OCI-M2 (cell line): ENCODE results near the gene ZDHHC6.
"Not testable (repeated sequence)": the region's sequence is repeated elsewhere in the genome, so short reads cannot be mapped to it uniquely, and the experiment has no call there.

Source experiments
- DNase-seq: peaks from one replicate; lab custom pipeline; 2025; ENCODE audit not compliant: unreplicated experiment; lab: John Stamatoyannopoulos, UW

The ZDHHC6 gene

DNA sequence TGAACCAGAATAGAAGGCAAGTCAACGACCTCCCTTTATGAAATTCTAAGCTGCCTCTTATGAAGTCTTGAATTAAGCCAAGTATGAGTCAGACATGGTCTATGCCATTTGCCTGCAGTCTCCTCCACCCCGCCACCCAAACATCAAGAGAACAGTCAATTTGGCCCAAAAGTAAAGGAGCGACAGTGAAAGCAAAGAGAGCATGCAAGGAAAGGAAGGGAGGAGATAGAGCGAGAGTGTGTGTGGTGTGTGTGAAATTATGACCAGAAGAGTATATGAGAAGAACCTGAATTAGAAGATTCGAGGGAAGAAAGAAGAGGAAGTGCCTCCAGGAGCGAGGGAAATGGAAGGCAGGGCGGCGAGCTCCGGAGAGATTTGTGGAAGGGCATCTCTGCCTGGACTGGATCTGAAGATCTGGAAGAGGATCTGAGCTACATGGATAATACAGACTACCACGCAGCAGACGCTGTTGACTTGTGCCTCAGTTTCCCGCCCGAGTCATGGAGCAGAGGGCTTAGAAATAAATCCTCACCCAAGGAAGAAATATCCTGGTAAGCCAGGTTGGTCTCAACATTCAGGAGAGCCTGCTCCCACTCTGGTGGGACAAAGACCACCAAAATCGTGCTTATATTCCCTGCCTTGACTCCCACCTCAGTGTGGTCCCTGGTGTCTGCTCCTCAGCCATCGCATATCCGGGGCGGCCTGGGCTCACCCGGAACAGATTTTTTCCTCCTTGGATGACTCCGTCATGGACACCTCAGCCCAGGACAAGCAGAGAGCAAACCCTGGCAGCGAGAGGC lies 459 bp downstream of the ZDHHC6 start:
- no peak for DNase-seq

DNA sequence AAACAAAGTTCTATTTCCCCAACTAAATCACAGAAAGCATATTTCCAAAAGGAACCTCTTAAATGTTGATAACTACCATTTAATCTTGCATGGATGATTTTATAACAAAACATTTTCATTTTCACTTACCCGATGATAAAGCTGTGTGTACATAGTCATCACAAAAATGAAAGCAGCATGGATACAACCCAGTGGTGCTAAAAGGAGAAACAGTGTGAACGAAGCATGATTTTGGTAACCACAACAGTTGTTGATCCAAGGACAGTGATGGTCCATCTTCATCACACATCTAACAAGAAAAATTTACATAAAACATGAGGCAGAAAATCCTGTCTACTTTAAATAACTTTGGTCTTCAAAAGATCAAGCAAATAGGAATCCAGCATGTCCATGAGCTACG lies 4.7 kb downstream of the ZDHHC6 start:
- no peak for DNase-seq

DNA sequence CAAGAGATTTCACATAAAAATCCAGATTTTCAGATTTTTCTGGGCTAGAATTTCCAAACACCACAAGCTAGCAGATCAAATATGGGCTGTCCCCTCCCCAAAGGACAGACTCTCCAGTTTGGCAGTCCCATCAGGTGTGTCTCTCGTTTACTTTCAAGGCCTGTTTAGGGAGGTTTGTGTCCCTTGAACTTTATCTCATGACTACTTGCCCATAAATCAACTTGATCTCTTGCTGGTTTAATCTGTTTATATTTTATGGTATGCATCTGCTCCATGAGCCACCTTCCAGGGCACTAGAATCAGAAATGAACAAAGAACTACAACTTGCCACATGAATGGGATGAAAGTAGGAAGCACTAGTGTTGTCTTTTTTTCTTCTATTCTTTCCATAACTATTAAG lies 5.2 kb downstream of the ZDHHC6 start:
- no peak for DNase-seq

DNA sequence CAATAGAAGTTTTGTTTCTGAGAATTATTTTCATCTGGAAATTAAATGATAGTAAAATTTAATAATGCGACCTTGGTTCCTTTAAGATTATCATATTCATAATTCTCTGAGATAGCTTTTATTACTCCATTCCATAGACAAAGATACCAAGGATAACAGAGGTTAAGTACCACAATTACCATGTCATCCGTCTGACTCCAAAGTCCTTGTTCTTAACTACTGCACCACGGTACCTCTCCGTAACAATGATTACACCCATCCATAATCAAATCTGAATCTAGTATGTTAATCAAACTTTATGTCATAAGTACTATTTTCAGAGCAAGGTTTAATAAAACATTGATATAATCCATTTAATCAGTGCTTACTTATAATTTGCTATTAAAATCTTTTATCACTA lies 8.4 kb downstream of the ZDHHC6 start:
- no peak for DNase-seq

DNA sequence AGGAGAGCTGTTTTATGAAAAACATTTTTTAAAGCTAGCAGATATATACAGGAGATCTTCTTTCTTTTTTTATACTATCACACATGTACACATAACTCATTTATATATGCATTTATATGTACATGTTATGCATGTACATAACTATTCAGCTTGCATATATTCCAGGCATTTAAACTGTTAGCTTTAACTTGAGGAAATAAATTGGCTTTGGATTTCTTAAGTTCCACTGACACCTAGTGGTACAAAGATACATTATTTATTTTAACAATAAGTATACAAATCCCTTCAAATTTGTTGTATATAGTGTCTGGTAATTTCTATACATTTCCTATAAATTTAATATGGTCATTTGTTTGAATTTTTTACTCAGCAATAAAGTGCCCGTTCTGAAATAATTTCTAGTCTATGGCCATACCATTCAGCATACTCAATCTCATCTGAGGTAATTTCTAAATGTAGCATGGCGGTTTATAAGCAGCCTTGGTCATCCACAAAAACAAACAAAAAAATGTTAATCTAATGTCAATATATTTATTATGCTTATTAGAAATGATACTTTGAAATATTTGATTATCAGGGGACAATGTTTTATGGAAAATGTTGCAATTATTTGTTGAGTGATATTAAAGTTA lies 11.6 kb downstream of the ZDHHC6 start:
- DNase-seq: no peak

DNA sequence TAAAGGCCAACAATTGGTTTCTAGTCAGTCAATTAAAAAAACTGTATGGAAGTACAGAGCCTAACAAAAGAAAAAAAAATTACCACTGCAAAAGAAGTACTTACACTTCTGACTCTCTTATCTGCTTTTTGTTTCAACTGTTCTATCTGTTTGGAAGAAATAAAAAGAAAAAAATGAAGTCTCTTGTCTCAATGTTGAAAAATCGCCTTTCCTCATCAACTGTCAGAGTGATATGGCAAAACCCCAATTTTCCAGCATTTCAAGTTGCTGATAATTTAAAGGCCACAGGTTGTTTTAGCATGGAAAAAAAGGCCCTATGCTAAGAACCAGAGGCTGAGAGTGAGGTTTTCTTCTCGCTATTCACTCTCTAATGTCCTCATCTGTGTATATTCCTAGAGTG lies 13.6 kb downstream of the ZDHHC6 start:
- no peak for DNase-seq

DNA sequence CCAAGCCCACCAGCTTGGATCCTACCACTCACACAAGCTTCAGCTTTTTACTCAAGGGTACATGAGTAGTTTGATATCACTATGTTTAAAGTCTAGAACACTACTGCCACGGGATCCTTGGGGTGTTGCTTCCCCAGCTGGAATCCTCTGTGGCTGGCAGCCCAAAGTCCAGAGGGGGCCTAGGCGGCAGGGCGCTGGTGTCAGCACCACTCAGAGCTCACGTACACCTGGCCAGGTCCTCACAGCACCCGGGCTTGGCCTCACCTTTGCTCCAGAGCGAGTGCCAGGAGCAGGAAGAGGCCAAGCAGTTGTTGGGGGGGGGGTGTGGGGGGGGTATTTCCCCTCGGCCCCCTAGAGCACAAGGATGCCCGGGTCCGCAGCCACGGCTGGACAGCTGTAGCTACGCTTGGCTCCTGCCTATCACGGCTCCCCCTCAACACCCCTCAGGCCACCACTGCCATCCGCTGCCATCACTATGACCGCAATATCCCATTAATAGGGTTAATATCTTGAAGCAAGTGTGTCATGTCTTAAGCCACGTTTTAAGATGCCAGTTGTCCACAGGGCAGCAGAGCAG lies 17.0 kb downstream of the ZDHHC6 start:
- DNase-seq: no peak

DNA sequence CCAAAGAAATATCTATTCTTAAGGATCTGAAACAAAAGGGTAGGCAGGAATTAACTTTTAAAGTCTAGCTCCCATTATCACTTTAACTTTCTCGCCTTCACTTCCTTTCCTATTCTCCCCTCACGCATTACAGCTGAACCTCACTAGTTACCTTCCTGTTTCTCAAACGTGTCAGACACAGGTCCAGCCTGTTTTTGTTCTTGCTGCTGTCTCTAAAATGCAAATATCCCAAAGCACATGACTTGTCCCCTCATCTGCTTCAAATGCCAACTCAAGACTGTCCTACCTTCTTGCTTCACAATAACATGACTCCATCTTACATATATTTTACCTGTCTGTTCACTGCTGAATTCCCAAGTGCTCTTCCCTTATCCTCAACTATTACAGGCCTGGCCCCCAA lies 17.6 kb downstream of the ZDHHC6 start:
- no peak for DNase-seq

DNA sequence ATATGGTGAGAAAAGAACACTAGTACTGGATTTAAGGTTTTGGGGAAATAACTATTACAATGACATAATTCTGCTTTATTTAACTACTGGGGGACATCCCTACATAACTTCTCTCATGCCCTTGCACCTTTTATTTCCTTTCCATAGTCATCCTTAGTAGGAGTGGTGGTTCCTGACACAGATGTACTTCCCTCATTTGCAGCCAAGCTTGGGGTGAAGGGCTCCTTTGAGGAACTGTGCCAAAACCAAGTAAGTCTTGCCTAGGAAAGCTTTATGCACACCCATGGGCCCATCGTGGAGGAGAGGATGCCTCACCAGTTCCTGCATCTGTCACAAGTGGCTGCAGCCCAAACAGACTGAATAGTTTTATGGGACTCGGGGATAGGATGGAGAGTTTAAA lies 20.6 kb downstream of the ZDHHC6 start:
- no peak for DNase-seq

DNA sequence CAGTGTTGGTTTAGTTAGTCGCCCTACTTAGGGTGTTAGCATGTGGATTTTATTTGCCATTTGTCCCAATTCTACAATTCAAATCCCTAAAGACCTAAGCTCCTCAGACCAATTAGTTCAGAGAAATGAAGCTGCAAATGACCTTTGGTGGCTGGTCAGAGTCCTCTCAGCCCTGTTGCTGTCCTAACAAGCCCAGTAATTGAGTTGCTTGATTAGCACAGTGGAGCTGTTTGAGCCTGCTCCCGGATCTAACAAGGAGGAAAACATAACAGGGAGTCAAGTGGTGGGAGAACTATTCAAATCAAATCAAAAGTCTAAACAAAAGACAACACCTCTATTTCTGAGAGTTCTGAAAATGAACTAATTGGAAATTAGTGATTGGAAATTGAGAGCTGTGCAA lies 22.1 kb downstream of the ZDHHC6 start:
- DNase-seq: no peak

DNA sequence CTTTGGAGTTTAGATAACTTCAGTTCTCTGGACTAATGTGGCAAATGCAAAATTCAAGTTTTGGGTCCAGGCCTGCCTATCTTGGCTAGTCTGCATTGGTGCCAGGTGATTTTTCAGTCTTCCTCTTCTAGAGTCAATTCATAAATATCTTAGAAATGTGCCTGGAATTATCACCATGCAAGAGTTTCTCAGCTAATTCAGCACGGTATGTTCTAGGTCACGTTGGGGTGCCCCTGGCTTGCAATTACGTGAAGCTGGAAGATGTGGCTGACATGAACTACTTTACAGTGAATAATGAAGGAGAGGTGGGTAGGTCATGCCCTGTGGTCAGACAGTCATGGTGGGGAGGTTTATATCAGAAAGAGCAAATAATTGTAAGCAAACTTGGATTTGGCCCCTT lies 25.0 kb downstream of the ZDHHC6 start:
- DNase-seq: no peak

DNA sequence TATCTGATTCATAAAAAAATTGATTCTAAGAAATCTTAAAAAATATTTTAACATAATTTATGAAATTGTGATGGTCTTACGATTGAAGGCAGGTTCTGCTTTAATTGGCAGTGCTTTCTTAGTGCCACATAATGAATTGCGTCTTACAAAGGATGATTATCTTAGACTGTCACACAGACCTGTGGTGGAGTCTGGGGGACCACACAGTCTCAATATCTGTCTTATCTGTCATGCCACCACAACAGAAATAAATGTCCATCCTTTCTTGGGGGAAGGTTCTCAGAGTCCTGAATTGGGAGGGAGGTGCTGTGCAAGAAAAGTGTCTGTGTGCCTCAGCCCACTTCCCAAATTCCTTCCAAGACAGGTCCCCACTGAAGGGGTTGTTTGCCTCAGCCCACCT lies 34.0 kb downstream of the ZDHHC6 start:
- DNase-seq: no peak

DNA sequence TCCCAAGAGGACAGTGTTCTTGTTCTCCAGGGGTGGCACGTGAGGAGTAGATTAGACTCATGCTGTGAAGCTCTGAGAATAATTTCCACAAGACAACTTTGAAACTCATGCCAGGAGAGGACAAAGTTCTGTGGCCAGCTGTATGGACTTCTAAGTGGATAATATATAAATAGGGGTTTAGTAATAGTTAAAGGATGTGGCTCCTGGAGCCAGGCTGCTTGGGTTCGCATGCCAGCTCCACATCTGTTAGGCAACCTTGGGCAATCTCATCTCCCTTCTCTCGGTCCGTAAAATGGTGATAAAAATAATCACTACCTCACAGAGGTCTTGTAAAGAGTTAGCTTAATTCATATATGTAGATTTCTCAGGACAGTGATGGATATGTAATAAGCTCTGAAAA lies 37.0 kb downstream of the ZDHHC6 start:
- no peak for DNase-seq

DNA sequence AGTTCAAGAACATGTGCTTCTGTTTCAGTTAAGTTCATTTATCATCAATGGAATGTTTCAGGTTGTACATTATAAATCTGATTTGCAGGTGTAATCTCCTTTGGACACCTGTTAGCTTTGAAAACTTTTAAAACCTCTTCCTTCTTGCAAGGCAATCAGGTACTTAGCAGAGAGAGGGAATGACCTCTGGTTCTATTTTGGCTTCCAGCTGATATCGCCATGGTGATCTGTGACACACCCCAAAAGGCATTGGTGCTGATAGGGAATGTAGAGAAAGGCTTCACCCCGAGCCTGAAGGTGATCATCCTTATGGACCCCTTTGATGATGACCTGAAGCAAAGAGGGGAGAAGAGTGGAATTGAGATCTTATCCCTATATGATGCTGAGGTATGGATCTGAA lies 37.4 kb downstream of the ZDHHC6 start:
- no peak for DNase-seq

DNA sequence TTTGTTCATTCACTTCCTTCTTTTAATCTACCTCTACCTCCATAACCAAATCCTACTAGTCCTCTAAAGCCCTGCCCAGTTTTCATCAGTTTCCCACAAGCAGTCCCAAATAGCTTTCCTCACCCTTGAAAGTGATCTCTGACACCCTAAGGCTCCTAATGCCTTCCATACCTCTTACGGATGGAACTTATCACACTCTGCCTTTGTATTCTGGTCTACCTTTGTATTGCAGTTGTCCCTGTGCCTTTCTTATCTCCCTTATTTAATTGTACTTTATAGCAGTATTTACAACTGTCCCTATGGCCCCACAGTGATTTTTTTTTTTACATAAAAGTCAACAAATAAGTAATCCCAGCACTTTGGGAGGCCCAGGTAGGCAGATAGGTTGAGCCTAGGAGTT lies 39.0 kb downstream of the ZDHHC6 start:
- no peak for DNase-seq

DNA sequence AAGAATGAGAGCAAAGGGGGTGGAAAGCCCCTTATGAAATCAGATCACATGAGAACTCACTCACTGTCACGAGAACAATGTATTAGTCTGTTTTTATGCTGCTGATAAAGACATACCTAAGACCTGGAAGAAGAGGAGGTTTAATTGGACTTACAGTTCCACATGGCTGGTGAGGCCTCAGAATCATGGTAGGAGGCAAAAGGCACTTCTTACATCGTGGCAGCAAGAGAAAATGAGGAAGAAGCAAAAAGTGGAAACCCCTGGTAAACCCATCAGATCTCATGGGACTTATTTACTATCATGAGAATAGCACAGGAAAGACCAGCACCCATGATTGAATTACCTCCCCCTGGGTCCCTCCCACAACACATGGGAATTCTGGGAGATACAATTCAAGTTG lies 39.9 kb downstream of the ZDHHC6 start:
- DNase-seq: not testable (repeated sequence)

DNA sequence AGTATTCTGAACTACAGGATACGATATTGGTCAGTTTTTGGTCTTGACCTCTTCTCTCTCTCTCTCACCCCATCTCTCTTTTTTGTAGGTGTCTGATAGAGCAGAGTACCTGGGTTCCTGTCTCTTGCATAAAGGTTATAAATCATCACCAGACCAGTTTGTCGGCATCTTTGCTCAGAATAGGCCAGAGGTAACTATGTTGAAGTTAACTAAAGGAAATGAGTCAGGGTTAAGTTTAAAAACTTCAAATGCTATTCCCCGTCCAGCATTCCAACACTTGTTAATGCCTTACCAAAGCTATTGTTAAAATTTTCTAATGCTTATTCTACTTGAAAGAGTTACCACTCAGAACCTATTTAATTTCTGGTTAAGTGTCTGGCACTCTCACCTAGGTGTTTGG lies 42.1 kb downstream of the ZDHHC6 start:
- DNase-seq: no peak

DNA sequence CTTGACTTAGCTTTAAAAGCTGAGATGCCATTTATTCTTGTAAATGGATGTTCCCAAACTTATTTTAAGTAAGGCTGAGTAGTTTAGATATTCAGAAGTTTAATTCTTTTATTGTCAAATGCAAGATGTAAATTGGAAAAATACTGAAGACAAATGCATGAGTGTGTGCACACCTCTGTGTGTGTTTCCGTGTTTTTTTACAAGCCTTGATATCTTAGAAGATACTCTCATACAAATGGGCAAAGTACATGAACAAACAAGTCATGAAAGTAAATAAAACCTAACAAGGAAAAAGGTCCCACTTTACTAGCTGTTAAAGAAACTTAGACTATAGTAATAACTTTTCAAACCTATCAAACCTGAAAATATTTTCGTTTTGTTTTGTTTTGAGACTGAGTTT lies 43.8 kb downstream of the ZDHHC6 start:
- DNase-seq: no peak

DNA sequence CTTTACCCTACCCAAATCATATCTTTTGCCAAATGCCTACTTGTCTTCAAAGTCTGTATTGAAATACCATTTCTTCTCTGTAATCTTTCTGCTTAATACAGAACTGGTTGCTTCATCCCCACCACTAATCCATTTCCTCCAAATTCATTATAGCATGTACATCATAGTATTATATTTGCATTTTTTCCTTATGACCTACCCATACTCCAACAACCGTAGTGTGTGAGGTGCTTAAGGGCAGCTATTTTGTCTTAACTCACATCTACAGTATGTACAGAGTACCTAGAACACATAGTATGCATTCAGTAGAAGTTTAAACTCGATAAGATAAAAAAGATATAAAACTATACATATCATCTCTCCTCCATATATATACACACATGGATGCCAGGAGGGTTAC lies 49.1 kb downstream of the ZDHHC6 start:
- DNase-seq: no peak

DNA sequence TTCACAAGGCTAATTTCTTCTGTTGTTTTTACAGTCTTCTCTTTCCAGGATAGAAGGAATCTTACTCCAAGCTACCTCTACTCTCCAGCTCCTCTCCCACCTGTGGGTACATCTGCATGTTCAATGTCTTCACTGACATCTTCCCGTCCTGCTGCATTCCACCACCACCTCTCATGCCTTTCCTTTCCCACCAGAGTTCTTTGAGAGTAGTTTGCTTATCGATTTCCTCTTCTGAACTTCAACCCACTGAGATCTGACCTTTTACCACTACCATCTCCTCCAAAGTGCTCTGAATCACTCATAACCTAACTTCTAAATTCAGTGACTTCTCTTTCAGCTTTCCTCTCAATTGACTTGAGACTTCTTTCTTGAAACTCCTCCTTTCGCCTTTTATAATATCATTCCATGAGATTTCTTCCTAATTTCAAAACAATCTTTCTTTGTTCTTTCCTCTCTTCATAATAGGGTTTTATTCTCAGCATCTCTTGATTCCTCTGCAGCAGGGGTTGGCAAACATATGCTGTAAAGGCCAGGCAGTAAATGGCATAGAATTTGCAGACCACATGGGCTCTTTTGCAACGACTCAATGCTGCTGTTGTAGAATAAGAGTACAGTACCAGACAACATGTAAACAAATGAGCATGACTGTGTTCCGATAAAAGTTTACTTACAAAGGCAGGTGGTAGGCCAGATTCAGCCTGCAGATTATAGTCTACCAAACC lies 50.7 kb downstream of the ZDHHC6 start:
- no peak for DNase-seq

DNA sequence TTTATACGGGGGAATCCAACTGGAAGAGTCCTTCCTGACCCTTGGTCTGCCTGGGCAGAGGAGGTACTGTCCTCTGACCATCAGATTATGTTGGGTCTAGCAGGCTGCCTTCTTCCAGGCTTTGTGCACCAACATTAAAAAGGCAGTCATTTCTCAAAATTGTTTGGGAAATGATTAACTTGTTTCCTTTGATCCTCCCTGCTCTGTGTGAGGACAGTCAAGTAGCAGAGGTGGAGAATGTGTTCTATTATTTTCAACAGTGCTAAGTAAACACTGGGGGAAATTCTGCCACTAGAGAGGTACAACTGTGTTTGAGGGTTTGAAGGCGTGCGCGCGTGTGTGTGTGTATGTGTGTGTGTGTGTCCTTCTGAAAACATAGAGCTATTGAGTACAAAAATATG lies 52.2 kb downstream of the ZDHHC6 start:
- DNase-seq: no peak

DNA sequence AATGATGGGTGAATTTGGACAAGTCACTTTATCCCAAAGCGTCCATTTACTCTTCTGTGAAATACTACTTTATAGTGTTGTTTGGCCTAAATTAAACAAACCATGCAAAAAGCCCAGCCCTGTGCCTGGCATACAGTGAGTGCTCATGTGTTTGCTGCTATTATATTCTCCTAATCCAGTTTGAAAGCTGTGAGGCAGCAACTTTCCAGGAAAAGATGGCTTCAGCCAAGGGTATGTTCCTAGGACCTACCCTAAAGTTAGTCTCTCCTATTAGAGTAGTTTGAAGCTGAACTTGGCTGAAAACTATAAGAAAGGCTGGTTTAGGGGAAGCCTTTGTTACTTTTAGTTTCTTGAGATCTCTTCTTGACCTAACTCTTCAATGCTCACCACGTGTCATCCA lies 52.9 kb downstream of the ZDHHC6 start:
- no peak for DNase-seq
